ENCODE results near the gene RALGPS1.

The RALGPS1 gene

GRCh38 chr9:127244609-127245601 is 330.3 kb downstream of the RALGPS1 start:
- DNase-seq: peak; percentile 98

- no peak for DNase-seq
Measured at GRCh38 chr9:127245637-127246164, 331.1 kb downstream of the RALGPS1 start.

DNA sequence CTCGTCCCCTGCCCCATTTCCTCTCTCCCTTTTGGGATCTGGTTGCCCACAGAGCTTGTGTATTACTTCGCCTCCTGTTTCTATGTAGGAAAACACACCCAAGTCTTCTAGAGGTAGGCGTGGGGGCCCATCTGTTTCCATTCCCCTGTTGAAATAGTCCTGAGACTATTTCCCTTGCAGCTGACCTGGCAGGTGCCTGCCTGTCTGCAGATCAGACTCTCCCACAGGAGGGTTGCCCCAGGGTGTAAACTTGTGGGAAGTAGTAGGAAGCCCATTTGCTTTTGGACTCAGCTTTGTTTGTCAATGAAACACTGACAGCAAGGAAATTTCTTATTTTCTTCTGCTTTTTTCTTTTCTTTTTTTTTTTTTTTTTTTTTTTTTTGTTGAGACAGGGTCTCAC is 333.7 kb downstream of the RALGPS1 start:
- DNase-seq: no peak

DNA sequence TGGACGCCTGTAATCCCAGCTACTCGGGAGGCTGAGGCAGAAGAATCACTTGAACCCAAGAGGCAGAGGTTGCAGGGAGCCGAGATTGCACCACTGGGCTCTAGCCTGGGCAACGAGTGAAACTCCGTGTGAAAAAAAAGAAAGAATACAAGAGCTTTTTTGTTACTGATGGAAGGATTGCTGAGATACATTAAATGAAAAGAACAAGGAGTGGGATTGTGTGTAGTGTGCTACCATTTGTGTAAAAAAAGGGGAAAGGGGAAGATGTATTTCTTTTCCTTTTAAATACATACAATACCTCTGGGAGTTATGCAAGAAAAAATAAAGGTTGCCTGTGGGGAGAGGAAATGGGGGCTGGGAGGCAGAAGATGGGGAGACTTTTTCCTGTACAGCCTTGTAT is 335.3 kb downstream of the RALGPS1 start:
- DNase-seq: no peak

DNA sequence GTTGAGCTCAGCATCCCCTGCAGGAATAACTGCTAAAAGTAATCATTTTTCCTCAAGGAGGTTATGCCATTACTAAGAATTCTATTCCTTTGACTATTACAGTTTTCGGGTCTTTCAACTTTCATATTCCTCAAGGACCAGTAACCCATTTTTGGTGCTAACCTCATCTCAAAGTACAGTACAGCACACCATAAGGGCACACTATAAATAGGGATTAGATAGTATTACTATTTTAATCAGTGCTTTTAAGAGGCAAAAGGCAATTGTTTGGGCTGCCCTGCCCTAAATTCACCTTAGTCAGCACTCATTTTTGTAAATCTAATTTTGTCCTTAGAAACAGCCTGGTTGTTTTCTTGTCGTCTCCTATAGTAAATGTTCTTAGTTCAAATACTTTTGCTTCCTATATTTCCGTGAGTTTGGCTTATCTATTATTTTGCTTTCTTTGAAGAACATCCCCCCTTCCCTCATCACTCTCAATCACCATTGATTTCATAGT is 336.4 kb downstream of the RALGPS1 start:
- DNase-seq: no peak

- no peak for DNase-seq
Measured at GRCh38 chr9:127252410-127253318, 338.1 kb downstream of the RALGPS1 start.

- DNase-seq: no peak
Measured at GRCh38 chr9:127253446-127253845, 338.9 kb downstream of the RALGPS1 start.

GRCh38 chr9:127255692-127256091 is 341.1 kb downstream of the RALGPS1 start:
- DNase-seq: no peak

DNA sequence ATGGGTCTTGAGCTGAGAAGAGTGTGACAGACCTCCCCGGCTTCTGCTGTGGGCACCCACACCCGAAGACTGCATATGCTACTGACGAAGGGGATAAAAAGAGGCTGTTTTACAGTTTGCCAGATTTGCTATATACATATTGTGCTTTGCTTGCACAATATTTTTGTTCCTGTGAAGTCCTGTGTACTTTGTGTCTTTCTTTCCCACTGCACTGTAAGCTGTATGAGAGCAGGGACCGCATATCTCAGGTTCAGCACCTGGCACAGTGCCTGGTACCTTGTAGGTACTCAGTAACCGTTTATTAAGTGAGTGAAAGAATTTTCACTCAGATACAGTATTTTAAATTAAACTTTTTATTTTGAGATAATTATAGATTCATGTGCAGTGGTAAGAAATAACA is 341.7 kb downstream of the RALGPS1 start:
- no peak for DNase-seq

DNA sequence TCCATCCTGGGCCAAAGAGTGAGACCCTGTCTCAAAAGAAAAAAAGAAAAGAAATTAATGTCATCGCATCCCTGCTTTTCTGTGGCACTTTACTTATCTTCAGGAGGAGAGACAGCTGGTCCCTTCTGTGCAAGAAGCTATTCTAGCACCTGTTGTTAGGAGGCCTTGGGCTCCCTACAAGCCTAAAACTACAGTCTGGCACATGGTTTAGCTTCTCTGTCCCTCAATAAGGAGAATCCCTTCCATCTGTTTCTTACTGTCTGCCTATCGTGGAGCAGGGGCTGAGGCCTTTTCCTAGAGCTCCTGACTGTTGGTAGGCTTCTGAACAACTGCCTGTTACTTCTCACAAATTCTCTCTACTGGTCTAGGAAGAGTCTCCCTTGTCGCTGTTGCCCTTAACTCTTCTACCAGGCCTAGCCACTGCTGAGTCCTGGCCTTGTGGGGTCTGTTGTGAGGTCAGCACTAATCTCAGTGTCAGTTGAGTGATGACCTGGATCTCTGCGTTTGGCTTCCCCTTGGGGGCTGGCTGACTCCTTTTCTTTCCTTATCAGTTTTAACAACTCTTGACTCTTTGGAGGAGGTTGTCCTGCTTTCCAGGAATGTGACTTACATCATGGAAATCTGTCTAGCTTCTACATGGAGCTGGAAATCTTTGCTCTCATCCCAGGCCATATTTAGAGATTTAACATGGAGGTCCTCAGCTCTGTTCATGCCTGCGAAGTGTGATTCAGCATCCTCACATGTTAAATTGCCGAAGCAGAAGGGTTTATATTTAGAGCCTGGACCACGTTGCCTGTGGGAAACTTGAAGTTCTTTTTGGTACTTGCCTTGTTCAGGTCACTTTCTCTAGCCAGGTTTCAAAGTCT is 344.3 kb downstream of the RALGPS1 start:
- no peak for DNase-seq

DNA sequence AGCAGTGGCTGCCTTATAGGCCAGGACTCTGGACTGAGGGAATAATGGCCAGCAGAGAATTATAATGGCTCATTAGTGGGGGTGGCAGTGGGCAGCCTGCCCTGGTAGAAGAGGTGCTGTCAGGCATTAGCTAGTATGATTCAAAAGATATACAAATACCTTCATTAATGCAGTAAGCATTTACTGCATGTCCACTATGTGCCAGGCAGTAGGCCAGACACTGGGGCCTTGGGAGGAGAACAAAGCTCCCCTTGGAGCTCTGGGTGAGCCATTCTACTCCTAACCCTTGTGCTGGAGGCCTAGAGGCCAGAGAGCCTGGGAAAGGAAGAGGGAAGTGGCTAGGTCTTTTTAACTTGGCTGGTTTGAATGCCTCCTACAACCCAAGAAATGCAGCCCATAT is 348.0 kb downstream of the RALGPS1 start:
- DNase-seq: no peak

DNA sequence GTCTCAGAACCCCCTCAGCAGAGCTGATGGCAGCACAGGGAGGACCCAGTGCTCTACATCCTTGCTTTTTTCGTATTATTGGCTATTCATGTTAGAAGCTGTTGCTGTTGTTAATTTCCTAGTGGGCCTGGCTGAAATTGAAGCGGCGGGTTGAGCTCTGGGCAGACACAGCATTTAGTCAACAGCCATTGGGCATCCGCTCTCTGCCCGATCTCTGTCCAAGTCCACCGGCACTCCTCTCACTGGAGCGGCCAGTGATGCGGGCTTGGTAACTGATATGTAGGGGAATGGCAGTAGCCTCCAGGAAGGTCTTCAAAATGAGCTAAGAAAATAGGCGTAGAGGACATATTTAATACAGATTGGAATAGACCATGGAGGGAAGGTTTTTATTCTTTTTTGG is 348.7 kb downstream of the RALGPS1 start:
- DNase-seq: no peak

DNA sequence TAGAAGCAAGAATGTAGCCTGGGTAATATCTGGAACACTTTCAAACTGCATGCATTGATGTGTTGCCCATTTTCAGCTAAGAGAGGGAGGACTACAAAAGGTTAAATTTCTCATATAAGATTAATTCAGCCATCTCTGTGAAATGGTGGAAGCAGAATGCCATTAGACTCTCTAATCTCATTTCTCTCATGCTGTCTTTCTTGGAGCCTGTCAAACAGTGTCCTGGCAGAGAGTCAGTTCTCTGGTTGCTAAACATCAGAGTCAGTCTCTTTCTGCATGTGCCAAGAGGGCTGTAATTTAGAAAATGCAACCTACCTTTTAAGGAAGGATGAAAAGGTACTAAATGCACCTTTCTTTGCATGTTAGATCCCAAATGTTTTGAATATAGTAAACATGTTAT is 349.1 kb downstream of the RALGPS1 start:
- DNase-seq: no peak

- peak; percentile 60 for DNase-seq
Measured at GRCh38 chr9:127264462-127265219, 350.1 kb downstream of the RALGPS1 start, which contains the start of gene GARNL3. Gene GARNL3 (plus strand): TSS chr9:127264774. CDS start chr9:127264878, 104 bp downstream.

- DNase-seq: peak; percentile 42
Measured at GRCh38 chr9:127267793-127268525, 353.4 kb downstream of the RALGPS1 start.

DNA sequence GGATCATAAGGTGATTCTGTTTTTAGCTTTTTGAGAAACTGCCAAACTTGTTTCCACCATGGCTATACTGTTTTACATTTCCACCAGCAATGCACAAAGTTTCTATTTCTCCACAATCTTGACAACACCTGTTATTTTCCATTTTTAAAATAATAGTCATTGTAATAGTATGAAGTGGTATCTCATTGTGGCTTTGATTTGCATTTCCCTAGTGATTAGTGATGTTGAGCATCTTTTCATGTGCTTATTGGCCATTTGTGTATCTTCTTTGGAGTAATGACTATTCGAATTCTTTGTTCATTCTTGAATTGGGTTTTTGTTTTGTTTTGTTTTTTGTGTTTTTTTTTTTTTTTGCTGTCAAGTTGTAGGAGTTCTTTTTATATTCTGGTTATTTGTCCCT is 354.9 kb downstream of the RALGPS1 start:
- DNase-seq: no peak
